ENCODE data around the gene ADAM17. TPM values are rescaled to one million over a fixed set of nuclear protein-coding genes. Genes with fewer than 3 reads are reported as not detected.

ADAM17 gene
- polyA plus RNA-seq, 1 donor from 2014 or later = 32.6 TPM

GRCh38 chr2:9594366-9595054, 38.9 kb upstream of the ADAM17 start:
- Histone ChIP-seq H3K4me3 (ENCODE audit: low read length) (no peak overlapping the region), H3K4me2 (ENCODE audit: low read length) (no peak overlapping the region), H3K79me2 (replicated peaks; ENCODE audit: insufficient read depth, low read length) (peaks cover 89% of the 10 kb centered on the region), H3K27ac (ENCODE audit: low read length) (no peak overlapping the region), H3K9me3 (ENCODE audit: low read length) (peaks cover 10% of the 10 kb centered on the region), H4K20me1 (ENCODE audit: insufficient read depth) (no peaks in the 10 kb centered on the region), H3K36me3 (ENCODE audit: insufficient read depth, low read length) (peaks cover 29% of the 10 kb centered on the region), H3K27me3 (ENCODE audit: insufficient read depth, low read depth, low read length) (no peaks in the 10 kb centered on the region), H3F3A (ENCODE audit: insufficient read depth, low read length, poor library complexity, severe bottlenecking) (no peaks in the 10 kb centered on the region), H3K9ac (ENCODE audit: low read length) (no peak overlapping the region), H2AFZ (ENCODE audit: low read depth, low read length) (no peak overlapping the region), H3K9me2 (ENCODE audit: insufficient read depth, low read length) (no peaks in the 10 kb centered on the region)
- TF ChIP-seq EZH2 (IDR thresholded peaks at IDR 0.05; ENCODE audit: borderline replicate concordance, insufficient read depth, low read length, poor library complexity, severe bottlenecking) = no peak
- no peak for TF ChIP-seq RAD21 (conservative IDR thresholded peaks at IDR 0.05)
- no peak for TF ChIP-seq MXI1 (conservative IDR thresholded peaks at IDR 0.05; ENCODE audit: poor library complexity, severe bottlenecking)
- no peak for TF ChIP-seq TAF1 (IDR thresholded peaks at IDR 0.05; ENCODE audit: low read depth)
- no peak for TF ChIP-seq EP300 (conservative IDR thresholded peaks at IDR 0.05; ENCODE audit: poor library complexity, severe bottlenecking)
- TF ChIP-seq POLR2AphosphoS5 (IDR thresholded peaks at IDR 0.05) = no peak
- TF ChIP-seq SMC3 (conservative IDR thresholded peaks at IDR 0.05; ENCODE audit: poor library complexity) = no peak

DNA sequence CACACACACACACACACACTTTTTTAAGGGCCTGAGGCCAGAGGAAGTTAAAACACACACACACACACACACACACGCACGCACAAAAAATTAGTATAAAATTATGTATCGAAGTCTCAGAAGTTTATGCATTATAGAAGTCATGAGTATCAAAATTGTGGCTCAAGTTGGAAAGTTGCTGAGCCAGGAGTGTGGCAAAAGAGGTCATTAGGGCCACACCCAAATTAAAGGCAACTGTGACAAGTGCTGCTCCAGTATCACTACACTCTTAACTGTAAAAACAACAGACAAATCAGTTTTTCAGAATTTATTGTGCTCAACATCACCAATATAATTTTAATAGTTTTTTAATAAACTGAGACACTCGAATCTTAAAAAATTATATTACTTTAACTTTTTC, 38.3 kb upstream of the ADAM17 start:
- H3K4me2 ChIP-seq (ENCODE audit: low read length) = no peak overlapping the region

More for the DNA sequence above, 38.3 kb upstream of the ADAM17 start:
- peaks cover 4% of the 10 kb centered on the region for H3K9me3 ChIP-seq (ENCODE audit: low read length)
- no peak overlapping the region for H3K9ac ChIP-seq (ENCODE audit: low read length)
- no peak overlapping the region for H3K4me3 ChIP-seq (ENCODE audit: low read length)
- no peak for TF ChIP-seq POLR2AphosphoS5 (IDR thresholded peaks at IDR 0.05)
- TF ChIP-seq EP300 (conservative IDR thresholded peaks at IDR 0.05; ENCODE audit: poor library complexity, severe bottlenecking) = no peak
- TF ChIP-seq REST (IDR thresholded peaks at IDR 0.05; ENCODE audit: borderline replicate concordance) = no peak
- TF ChIP-seq SMC3 (conservative IDR thresholded peaks at IDR 0.05; ENCODE audit: poor library complexity) = no peak
- no peak for TF ChIP-seq MXI1 (conservative IDR thresholded peaks at IDR 0.05; ENCODE audit: poor library complexity, severe bottlenecking)
- TF ChIP-seq TAF1 (IDR thresholded peaks at IDR 0.05; ENCODE audit: low read depth) = no peak
- TF ChIP-seq CTCF (IDR thresholded peaks at IDR 0.05; ENCODE audit: poor library complexity, severe bottlenecking) = no peak
- TF ChIP-seq RAD21 (conservative IDR thresholded peaks at IDR 0.05) = no peak
- TF ChIP-seq EZH2 (IDR thresholded peaks at IDR 0.05; ENCODE audit: borderline replicate concordance, insufficient read depth, low read length, poor library complexity, severe bottlenecking) = no peak
- H3K9me2 ChIP-seq (ENCODE audit: insufficient read depth, low read length) = no peaks in the 10 kb centered on the region
- H3K27me3 ChIP-seq (ENCODE audit: insufficient read depth, low read depth, low read length) = no peaks in the 10 kb centered on the region
- H2AFZ ChIP-seq (ENCODE audit: low read depth, low read length) = no peak overlapping the region
- no peaks in the 10 kb centered on the region for H4K20me1 ChIP-seq (ENCODE audit: insufficient read depth)
- H3K36me3 ChIP-seq (ENCODE audit: insufficient read depth, low read length) = peaks cover 23% of the 10 kb centered on the region
- no peaks in the 10 kb centered on the region for H3F3A ChIP-seq (ENCODE audit: insufficient read depth, low read length, poor library complexity, severe bottlenecking)
- peaks cover 86% of the 10 kb centered on the region for H3K79me2 ChIP-seq (replicated peaks; ENCODE audit: insufficient read depth, low read length)
- H3K27ac ChIP-seq (ENCODE audit: low read length) = no peak overlapping the region
